Stomach smooth muscle (tissue), 2 donors: ENCODE results near the gene RHOV.

Experiments used
- H3K27ac ChIP-seq: one replicate; pipeline ENCODE4 v1.7.0; 2013; ENCODE audit warnings: mild to moderate bottlenecking, low read length, inconsistent platforms
- H3K27me3 ChIP-seq, 2 donors: one replicate each; pipeline ENCODE4 v1.7.0; 2013; ENCODE audit warnings: low read length in 2 of 2; ENCODE audit not compliant: insufficient read depth in 2 of 2, control insufficient read depth in 1 of 2
- H3K36me3 ChIP-seq, 2 donors: one replicate each; pipeline ENCODE4 v1.7.0; 2013; ENCODE audit warnings: low read length in 2 of 2; ENCODE audit not compliant: control insufficient read depth in 2 of 2, insufficient read depth in 2 of 2
- H3K4me1 ChIP-seq: one replicate; pipeline ENCODE4 v1.7.0; 2013; ENCODE audit warnings: low read length; ENCODE audit not compliant: control insufficient read depth, insufficient read depth
- H3K4me3 ChIP-seq, 2 donors: one replicate each; pipeline ENCODE4 v1.7.0; 2013; ENCODE audit warnings: low read length in 2 of 2
- H3K9ac ChIP-seq, 2 donors: one replicate each; pipeline ENCODE4 v1.7.0; 2013; ENCODE audit warnings: low read length in 2 of 2, mild to moderate bottlenecking in 1 of 2
- H3K9me3 ChIP-seq, 2 donors: one replicate each; pipeline ENCODE4 v1.7.0; 2013; ENCODE audit warnings: low read length in 2 of 2; ENCODE audit not compliant: control insufficient read depth in 2 of 2
- donor health status: healthy.
- donor health status: Pancreatic carcinoma.

Gene RHOV

GRCh38 chr15:40855706-40856234, 18.3 kb downstream of the RHOV start:
- no peak overlapping the region for H3K4me3 ChIP-seq
- H3K27ac ChIP-seq = no peak overlapping the region
- peaks cover 4% of the 10 kb centered on the region for H3K4me1 ChIP-seq
- peaks cover 4 to 14% of the 10 kb centered on the region in 2 donors for H3K27me3 ChIP-seq
- H3K9me3 ChIP-seq = no peaks in the 10 kb centered on the region
- no peaks in the 10 kb centered on the region for H3K36me3 ChIP-seq
- H3K9ac ChIP-seq = no peak overlapping the region

DNA sequence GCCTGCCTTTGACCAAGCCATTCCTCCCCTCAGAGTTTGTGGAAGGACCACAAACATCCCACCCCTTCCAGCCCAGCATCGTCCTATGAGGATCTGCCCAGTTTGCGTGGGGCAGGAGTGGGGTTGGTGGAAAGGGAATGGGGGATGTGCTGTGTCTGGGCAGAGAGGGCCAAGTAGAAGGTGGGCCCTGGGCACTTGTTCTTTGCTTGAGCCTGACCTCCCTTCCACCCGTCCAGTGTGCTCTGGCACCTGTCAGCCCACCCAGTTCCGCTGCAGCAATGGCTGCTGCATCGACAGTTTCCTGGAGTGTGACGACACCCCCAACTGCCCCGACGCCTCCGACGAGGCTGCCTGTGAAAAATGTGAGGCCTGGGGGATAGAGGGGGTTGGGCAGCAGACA, 19.9 kb downstream of the RHOV start:
- Histone ChIP-seq H3K4me1 (peaks cover 4% of the 10 kb centered on the region), H3K9ac (no peak overlapping the region), H3K9me3 (no peaks in the 10 kb centered on the region), H3K36me3 (no peaks in the 10 kb centered on the region), H3K27ac (no peak overlapping the region), H3K4me3 (no peak overlapping the region), H3K27me3 (peaks cover 0 to 13% of the 10 kb centered on the region in 2 donors)

- peaks cover 0 to 6% of the 10 kb centered on the region in 2 donors for H3K27me3 ChIP-seq
- H3K4me3 ChIP-seq = no peak overlapping the region
- peaks cover 4% of the 10 kb centered on the region for H3K4me1 ChIP-seq
- H3K27ac ChIP-seq = no peak overlapping the region
- H3K9me3 ChIP-seq = no peaks in the 10 kb centered on the region
- no peak overlapping the region for H3K9ac ChIP-seq
- H3K36me3 ChIP-seq = no peaks in the 10 kb centered on the region
These were observed 20.7 kb downstream of the RHOV start for GRCh38 chr15:40853241-40853890.

- Histone ChIP-seq H3K9me3 (no peaks in the 10 kb centered on the region), H3K4me1 (peaks cover 2% of the 10 kb centered on the region), H3K9ac (no peak overlapping the region)
These were observed 21.5 kb downstream of the RHOV start for GRCh38 chr15:40852529-40852928.

GRCh38 chr15:40850576-40851112, 23.4 kb downstream of the RHOV start:
- no peaks in the 10 kb centered on the region for H3K36me3 ChIP-seq

More at GRCh38 chr15:40852529-40852928, 21.5 kb downstream of the RHOV start:
- H3K4me3 ChIP-seq = no peak overlapping the region
- H3K27me3 ChIP-seq = peaks cover 1 to 5% of the 10 kb centered on the region in 2 donors
- H3K36me3 ChIP-seq = no peaks in the 10 kb centered on the region
- H3K27ac ChIP-seq = no peak overlapping the region

DNA sequence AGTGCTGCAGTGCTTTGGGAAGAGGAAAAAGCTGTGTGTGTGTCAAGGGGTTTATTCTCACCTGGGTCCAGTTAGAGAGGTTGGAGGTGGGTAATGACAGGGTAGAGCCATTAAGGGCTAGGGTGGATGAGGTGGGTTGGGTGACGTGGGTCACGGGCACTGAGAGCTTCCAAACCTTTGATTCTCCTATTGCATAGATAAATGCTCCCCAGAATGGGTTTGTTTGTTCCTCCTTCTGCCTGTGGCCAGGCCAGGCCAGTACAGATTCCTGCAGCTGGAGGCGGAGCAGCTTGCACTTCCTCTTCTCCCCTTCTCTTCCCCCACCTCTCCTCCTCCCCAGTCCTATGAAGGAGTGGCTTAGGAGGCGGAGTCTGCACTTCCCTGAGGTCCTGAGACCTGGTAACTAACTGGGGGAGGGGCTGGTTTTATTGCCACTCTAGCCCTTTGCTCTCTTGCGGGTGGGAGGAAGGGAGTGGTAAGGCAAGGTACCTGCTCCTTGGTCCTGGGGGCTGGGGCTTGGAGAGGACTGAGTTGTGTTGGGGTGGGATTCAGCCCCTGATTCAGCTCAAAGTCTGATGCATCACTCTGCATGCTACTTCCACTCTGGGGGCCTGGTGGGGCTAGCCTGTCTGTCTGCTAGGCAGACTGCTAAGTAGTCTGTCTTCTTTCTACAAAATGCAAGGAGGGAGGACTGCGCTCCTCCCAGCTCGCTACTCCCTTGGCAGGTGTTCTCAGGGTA, 26.6 kb downstream of the RHOV start:
- no peaks in the 10 kb centered on the region for H3K36me3 ChIP-seq
- H3K9me3 ChIP-seq = no peaks in the 10 kb centered on the region
- no peak overlapping the region for H3K27ac ChIP-seq
- peaks cover 34 to 49% of the 10 kb centered on the region in 2 donors for H3K27me3 ChIP-seq
- H3K4me1 ChIP-seq = peaks cover 24% of the 10 kb centered on the region
- H3K9ac ChIP-seq = no peak overlapping the region
- H3K4me3 ChIP-seq = no peak overlapping the region

More at GRCh38 chr15:40850576-40851112, 23.4 kb downstream of the RHOV start:
- Histone ChIP-seq H3K9me3 (no peaks in the 10 kb centered on the region), H3K9ac (no peak overlapping the region), H3K27ac (no peak overlapping the region), H3K27me3 (peaks cover 19 to 20% of the 10 kb centered on the region in 2 donors), H3K4me3 (no peak overlapping the region), H3K4me1 (peaks cover 6% of the 10 kb centered on the region)

GRCh38 chr15:40846841-40847222, 27.2 kb downstream of the RHOV start:
- no peak overlapping the region for H3K27ac ChIP-seq

GRCh38 chr15:40845511-40846284, 28.3 kb downstream of the RHOV start:
- H3K9me3 ChIP-seq = no peaks in the 10 kb centered on the region
- H3K9ac ChIP-seq = no peak overlapping the region
- H3K27ac ChIP-seq = no peak overlapping the region
- peaks cover 34 to 53% of the 10 kb centered on the region in 2 donors for H3K27me3 ChIP-seq
- no peaks in the 10 kb centered on the region for H3K36me3 ChIP-seq
- no peak overlapping the region for H3K4me3 ChIP-seq
- H3K4me1 ChIP-seq = peaks cover 24% of the 10 kb centered on the region

More at GRCh38 chr15:40846841-40847222, 27.2 kb downstream of the RHOV start:
- no peak overlapping the region for H3K9ac ChIP-seq
- H3K36me3 ChIP-seq = no peaks in the 10 kb centered on the region
- H3K9me3 ChIP-seq = no peaks in the 10 kb centered on the region
- no peak overlapping the region for H3K4me3 ChIP-seq
- H3K4me1 ChIP-seq = peaks cover 24% of the 10 kb centered on the region
- H3K27me3 ChIP-seq = peaks cover 34 to 50% of the 10 kb centered on the region in 2 donors

DNA sequence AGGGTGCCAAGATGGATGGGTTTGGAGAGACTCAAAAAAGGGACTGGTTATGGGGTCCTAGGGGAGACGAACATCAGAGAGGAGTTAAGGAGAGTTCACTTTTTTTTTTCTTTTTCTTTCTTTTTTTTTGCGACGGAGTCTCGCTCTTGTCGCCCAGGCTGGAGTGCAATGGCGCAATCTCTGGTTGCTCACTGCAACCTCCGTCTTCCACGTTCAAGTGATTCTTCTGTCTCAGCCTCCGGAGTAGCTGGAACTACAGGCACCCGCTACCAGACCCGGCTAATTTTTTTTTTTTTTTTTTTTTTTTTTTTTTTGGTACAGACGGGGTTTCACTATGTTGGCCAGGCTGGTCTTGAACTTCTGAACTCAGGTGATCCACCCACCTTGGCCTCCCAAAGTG, 29.0 kb downstream of the RHOV start:
- Histone ChIP-seq H3K27me3 (peaks cover 34 to 53% of the 10 kb centered on the region in 2 donors), H3K4me1 (peaks cover 24% of the 10 kb centered on the region), H3K4me3 (peak overlapping the region; percentile 53 to 69), H3K9me3 (no peaks in the 10 kb centered on the region), H3K27ac (no peak overlapping the region), H3K9ac (no peak overlapping the region), H3K36me3 (no peaks in the 10 kb centered on the region)

- H3K4me1 ChIP-seq = peaks cover 24% of the 10 kb centered on the region
- no peak overlapping the region for H3K9ac ChIP-seq
- H3K27me3 ChIP-seq = peaks cover 34 to 53% of the 10 kb centered on the region in 2 donors
- no peak overlapping the region for H3K27ac ChIP-seq
- H3K4me3 ChIP-seq = peak overlapping the region; percentile 53 to 69
- H3K9me3 ChIP-seq = no peaks in the 10 kb centered on the region
- no peaks in the 10 kb centered on the region for H3K36me3 ChIP-seq
These were observed 29.4 kb downstream of the RHOV start for GRCh38 chr15:40844696-40845030.
